GM06990 (cell line): Measurements from ENCODE around the gene DDX42.

Experiments
- DNase-seq: peaks from one replicate; pipeline ENCODE4 v3.0.0-alpha.2; 2011; ENCODE audit not compliant: insufficient read length; ENCODE audit errors: extremely low read depth
- H3K27me3 ChIP-seq: replicated peaks from 2 replicates; pipeline ENCODE4 v1.6.0; 2011; ENCODE audit warnings: low read length; ENCODE audit not compliant: control insufficient read depth, insufficient read depth
- H3K36me3 ChIP-seq: 2 replicates; pipeline ENCODE4 v1.5.1; 2011; ENCODE audit warnings: low read length; ENCODE audit not compliant: control insufficient read depth, insufficient read depth
- H3K4me3 ChIP-seq: replicated peaks from 2 replicates; pipeline ENCODE4 v1.5.1; 2011; ENCODE audit warnings: low read depth, mild to moderate bottlenecking, control low read depth, low read length
- TF ChIP-seq, protein P1 (sequence below): IDR thresholded peaks from 2 replicates; pipeline ENCODE4 v1.5.1; 2011; ENCODE audit warnings: low read length, control low read depth, mild to moderate bottlenecking, inconsistent platforms; ENCODE audit not compliant: insufficient read depth, poor library complexity, severe bottlenecking

DDX42 gene

DNA sequence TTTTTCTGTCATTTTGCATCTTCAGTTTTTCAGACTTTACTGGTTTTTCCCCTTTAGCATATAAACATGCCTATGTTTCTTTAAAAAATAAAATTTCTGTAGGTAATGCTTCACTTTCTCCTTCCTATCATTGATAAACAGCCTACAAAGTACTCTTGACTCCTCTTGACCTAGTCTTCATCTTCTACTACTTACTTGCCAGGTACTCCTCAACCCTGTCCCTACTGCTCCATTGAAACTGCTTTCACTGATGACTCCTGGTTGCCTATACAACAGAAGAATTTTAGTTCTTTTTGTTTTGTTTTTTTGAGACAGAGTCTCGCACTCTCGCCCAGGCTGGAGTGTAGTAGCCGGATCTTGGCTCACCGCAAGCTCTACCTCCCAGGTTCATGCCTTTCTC lies 7.0 kb downstream of the DDX42 start:
- Histone ChIP-seq H3K27me3 (no peaks in the 10 kb centered on the region), H3K4me3 (no peak overlapping the region), H3K36me3 (peaks cover 4% of the 10 kb centered on the region)
- no peak for DNase-seq
- TF ChIP-seq, protein P1, sequence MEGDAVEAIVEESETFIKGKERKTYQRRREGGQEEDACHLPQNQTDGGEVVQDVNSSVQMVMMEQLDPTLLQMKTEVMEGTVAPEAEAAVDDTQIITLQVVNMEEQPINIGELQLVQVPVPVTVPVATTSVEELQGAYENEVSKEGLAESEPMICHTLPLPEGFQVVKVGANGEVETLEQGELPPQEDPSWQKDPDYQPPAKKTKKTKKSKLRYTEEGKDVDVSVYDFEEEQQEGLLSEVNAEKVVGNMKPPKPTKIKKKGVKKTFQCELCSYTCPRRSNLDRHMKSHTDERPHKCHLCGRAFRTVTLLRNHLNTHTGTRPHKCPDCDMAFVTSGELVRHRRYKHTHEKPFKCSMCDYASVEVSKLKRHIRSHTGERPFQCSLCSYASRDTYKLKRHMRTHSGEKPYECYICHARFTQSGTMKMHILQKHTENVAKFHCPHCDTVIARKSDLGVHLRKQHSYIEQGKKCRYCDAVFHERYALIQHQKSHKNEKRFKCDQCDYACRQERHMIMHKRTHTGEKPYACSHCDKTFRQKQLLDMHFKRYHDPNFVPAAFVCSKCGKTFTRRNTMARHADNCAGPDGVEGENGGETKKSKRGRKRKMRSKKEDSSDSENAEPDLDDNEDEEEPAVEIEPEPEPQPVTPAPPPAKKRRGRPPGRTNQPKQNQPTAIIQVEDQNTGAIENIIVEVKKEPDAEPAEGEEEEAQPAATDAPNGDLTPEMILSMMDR: no peak

DNA sequence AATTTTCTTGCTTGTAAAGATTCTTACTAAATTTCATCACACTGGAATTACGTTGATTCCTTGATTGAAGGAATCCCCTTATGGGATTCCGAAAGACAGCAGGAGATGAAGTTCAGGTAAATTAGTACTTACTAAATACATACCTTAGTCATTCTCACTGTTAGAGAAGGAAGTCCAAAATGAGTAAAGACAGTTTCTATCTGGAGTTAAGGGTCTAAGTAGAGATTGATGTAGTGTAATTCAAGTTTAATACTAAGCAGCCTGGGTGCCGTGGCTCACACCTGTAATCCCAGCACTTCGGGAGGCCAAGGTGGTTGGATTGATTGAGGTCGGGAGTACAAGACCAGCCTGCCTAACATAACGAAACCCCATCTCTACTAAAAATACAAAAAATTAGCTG lies 9.6 kb downstream of the DDX42 start:
- TF ChIP-seq, protein P1: no peak
- no peak for DNase-seq
- Histone ChIP-seq H3K4me3 (no peak overlapping the region), H3K27me3 (no peaks in the 10 kb centered on the region), H3K36me3 (no peaks in the 10 kb centered on the region; the same call in none of the 2 replicates)

- no peak for DNase-seq
- no peak overlapping the region for H3K4me3 ChIP-seq
- TF ChIP-seq, protein P1: no peak
- H3K36me3 ChIP-seq: peaks cover 6% of the 10 kb centered on the region
- no peaks in the 10 kb centered on the region for H3K27me3 ChIP-seq
Observed at GRCh38 chr17:63785556-63785955, 11.6 kb downstream of the DDX42 start.

DNA sequence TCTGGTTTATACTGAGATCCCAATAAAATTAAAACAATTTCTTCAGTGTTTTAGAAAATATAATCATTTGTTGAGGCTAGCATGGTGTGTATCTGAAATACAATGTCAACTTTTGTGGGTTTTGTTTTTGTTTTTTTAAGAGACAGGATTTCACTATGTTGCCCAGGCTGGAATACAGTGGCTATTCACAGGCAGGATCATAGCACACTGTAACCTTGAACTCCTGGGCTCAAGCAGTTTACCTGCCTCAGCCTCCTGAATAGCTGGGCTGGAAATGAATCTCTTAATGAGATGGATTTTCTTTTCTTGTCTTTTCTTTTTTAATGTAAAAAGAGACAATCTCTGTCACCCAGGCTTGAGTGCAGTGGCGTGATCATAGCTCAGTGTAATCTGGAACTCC lies 12.1 kb downstream of the DDX42 start:
- peaks cover 7% of the 10 kb centered on the region for H3K36me3 ChIP-seq

DNA sequence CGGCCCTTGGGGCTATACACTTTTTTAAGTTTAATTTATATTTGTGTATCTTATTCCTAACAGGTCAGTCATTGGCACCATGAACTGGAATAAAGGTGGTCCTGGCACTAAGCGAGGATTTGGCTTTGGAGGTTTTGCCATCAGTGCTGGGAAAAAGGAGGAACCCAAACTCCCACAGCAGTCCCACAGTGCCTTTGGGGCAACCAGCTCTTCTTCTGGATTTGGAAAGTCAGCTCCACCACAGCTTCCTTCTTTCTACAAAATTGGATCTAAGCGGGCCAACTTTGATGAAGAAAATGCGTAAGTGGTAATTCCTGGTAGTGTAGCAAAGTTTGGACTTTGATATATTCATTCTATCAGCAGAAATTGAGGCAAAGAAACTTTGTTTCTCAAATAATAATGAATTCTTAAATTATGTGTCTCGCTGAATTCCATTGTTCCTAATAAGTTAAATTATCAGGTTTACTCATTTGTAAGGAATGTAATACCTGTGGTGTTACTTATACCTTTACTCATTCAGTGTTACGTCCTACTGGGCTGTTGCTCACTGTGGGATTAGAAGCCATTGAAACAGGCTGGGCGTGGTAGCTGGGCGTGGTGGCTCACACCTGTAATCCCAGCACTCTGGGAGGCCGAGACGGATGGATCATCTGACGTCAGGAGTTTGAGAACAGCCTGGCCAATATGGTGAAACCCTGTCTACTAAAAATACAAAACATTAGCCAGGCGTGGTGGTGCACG lies 13.2 kb downstream of the DDX42 start:
- no peak for DNase-seq
- Histone ChIP-seq H3K36me3 (peaks cover 9% of the 10 kb centered on the region), H3K27me3 (no peaks in the 10 kb centered on the region), H3K4me3 (no peak overlapping the region)
- TF ChIP-seq, protein P1: no peak

More for the DNA sequence above, 12.1 kb downstream of the DDX42 start:
- no peaks in the 10 kb centered on the region for H3K27me3 ChIP-seq
- TF ChIP-seq, protein P1: no peak
- H3K4me3 ChIP-seq: no peak overlapping the region
- DNase-seq: no peak
